SU-DHL-6 (cell line): ENCODE measurements around the gene RRP15.

Experiments
- CTCF ChIP-seq: fragments of 200-600 bp; sonication (generic); IDR thresholded peaks from one replicate; pipeline ENCODE4 v1.5.1; 2017; ENCODE audit warnings: antibody characterized with exemption, mild to moderate bottlenecking, low read length, moderate library complexity; ENCODE audit not compliant: insufficient read depth, poor library complexity, severe bottlenecking
- EZH2phosphoT487 ChIP-seq: fragments of 200-600 bp; sonication (generic), shearing (Covaris generic); conservative IDR thresholded peaks from 2 replicates; pipeline ENCODE4 v1.6.1; 2018; ENCODE audit warnings: mild to moderate bottlenecking, antibody characterized with exemption, low read length, moderate library complexity, mixed read lengths

DNA sequence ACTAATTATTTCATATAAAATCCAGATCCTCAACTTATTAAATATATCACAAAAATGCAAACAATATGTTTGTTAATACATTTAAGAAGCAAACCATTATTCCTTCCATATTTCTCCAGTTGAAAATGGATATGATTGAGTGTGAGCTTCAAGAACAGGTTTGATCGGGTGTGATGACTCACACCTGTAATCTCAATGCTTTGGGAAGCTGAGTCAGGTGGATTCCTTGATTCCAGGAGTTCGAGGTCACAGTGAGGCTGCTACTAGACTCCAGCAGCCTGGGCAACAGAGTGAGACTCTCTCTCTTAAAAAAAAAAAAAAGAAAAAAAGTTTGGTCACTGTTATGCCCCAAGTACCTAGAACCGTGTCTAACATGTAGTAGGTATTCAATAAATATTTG, 42.9 kb upstream of the RRP15 start:
- TF ChIP-seq CTCF (no peak), EZH2phosphoT487 (no peak)
